Mucosa of rectum (tissue), 2 donors: ENCODE measurements around the gene USO1.
"Not testable (repeated sequence)": the region's sequence is repeated elsewhere in the genome, so short reads cannot be mapped to it uniquely, and the experiment has no call there.

ENCODE experiments used
- H3K27ac ChIP-seq, 2 donors: one replicate each; pipeline ENCODE4 v1.7.0; 2013; ENCODE audit warnings: inconsistent platforms in 2 of 2, low read depth in 2 of 2, low read length in 2 of 2
- H3K27me3 ChIP-seq, 2 donors: one replicate each; pipeline ENCODE4 v1.7.0; 2013; ENCODE audit warnings: low read length in 2 of 2; ENCODE audit not compliant: control insufficient read depth in 2 of 2, insufficient read depth in 2 of 2
- H3K36me3 ChIP-seq, 2 donors: one replicate each; pipeline ENCODE4 v1.7.0; 2013; ENCODE audit warnings: low read length in 2 of 2; ENCODE audit not compliant: control insufficient read depth in 2 of 2, insufficient read depth in 2 of 2
- H3K4me1 ChIP-seq, 2 donors: one replicate each; pipeline ENCODE4 v1.7.0; 2013; ENCODE audit warnings: low read length in 2 of 2, mild to moderate bottlenecking in 1 of 2; ENCODE audit not compliant: control insufficient read depth in 2 of 2, insufficient read depth in 2 of 2
- H3K4me3 ChIP-seq, 2 donors: one replicate each; pipeline ENCODE4 v1.7.0; 2013; ENCODE audit warnings: low read length in 2 of 2
- H3K9ac ChIP-seq, 2 donors: one replicate each; pipeline ENCODE4 v1.7.0; 2013; ENCODE audit warnings: low read length in 2 of 2, low read depth in 1 of 2, mild to moderate bottlenecking in 1 of 2
- H3K9me3 ChIP-seq, 2 donors: one replicate each; pipeline ENCODE4 v1.7.0; 2013; ENCODE audit warnings: low read length in 2 of 2; ENCODE audit not compliant: control insufficient read depth in 2 of 2
- donor health status: healthy.
- donor health status: Normal muscosa, but diverticular disease.

Gene USO1

GRCh38 chr4:75800972-75801371 lies 76.6 kb downstream of the USO1 start:
- H3K4me3 ChIP-seq = no peak overlapping the region
- H3K36me3 ChIP-seq = peaks cover 13 to 43% of the 10 kb centered on the region in 2 donors
- no peaks in the 10 kb centered on the region for H3K27me3 ChIP-seq
- H3K9me3 ChIP-seq = no peaks in the 10 kb centered on the region
- H3K9ac ChIP-seq = no peak overlapping the region
- H3K4me1 ChIP-seq = no peaks in the 10 kb centered on the region
- H3K27ac ChIP-seq = no peak overlapping the region

DNA sequence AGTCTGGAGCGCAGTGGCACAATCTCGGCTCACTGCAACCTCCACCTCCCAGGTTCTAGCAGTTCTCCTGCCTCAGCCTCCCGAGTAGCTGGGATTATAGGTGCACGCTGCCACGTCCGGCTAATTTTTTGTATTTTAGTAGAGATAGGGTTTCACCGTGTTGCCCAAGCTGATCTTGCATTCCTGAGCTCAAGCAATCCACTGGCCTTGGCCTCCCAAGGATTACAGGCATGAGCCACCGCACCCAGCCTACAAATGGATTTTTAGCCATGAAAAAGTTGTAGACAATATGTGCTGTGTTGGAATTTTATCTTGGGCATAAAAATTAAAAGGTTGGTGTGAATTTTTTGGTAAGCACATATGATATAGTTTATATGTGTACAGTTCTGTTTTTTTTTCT lies 81.7 kb downstream of the USO1 start:
- not testable (repeated sequence) for H3K27me3 ChIP-seq, H3K9ac ChIP-seq, H3K4me1 ChIP-seq, H3K9me3 ChIP-seq, H3K27ac ChIP-seq, H3K4me3 ChIP-seq
- H3K36me3 ChIP-seq = peaks cover 37 to 65% of the 10 kb centered on the region in 2 donors

DNA sequence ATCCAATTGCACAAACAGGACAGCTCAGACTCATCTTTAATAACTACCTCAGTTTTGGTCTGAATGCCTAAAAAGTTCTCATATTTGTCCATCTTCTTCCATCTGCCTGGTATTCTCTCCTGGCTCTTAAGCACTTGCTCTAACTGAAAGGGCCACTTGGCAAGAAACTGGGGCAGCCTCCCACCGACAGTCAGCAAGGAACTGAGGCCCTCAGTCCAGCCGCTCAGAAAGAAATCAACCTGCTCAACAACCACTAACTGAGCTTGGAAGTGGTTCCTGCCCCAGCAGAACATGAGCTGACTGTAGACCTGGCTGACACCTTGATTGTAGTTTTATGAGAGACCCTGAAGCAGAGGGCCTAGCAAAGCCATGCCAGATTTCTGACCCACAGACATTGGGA lies 93.5 kb downstream of the USO1 start:
- Histone ChIP-seq H3K27ac (no peak overlapping the region), H3K4me3 (no peak overlapping the region), H3K9me3 (no peaks in the 10 kb centered on the region), H3K27me3 (no peaks in the 10 kb centered on the region), H3K4me1 (no peaks in the 10 kb centered on the region), H3K9ac (no peak overlapping the region), H3K36me3 (peaks cover 22 to 23% of the 10 kb centered on the region in 2 donors)

GRCh38 chr4:75819121-75819520 lies 94.7 kb downstream of the USO1 start:
- Histone ChIP-seq H3K27me3 (no peaks in the 10 kb centered on the region), H3K9ac (no peak overlapping the region), H3K36me3 (peaks cover 11 to 15% of the 10 kb centered on the region in 2 donors), H3K27ac (no peak overlapping the region), H3K4me3 (no peak overlapping the region), H3K9me3 (no peaks in the 10 kb centered on the region), H3K4me1 (no peaks in the 10 kb centered on the region)

- no peak overlapping the region for H3K9ac ChIP-seq
- no peak overlapping the region for H3K27ac ChIP-seq
- H3K27me3 ChIP-seq = no peaks in the 10 kb centered on the region
- no peaks in the 10 kb centered on the region for H3K9me3 ChIP-seq
- H3K36me3 ChIP-seq = peaks cover 2 to 5% of the 10 kb centered on the region in 2 donors
- H3K4me1 ChIP-seq = no peaks in the 10 kb centered on the region
- H3K4me3 ChIP-seq = no peak overlapping the region
Observed at GRCh38 chr4:75820197-75820596, 95.8 kb downstream of the USO1 start.

DNA sequence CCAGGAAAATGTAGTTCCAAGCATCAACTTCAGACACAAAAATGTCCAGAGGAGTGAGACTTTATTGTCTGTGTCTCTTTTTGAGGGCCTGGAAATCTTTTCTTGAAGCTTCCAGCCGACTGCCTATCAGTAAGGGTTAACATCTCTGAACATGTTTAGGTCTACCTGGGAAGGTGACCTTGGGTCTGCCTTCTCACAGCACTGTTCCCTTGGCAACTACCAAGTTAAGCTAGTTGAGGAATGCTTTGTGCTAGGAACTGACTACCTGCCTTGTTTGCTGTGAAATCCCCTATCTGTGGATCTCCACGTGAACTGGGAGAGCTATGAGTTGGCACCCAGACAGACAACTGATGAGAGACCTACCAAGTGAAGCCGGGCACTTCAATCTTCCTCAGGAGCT lies 96.3 kb downstream of the USO1 start:
- Histone ChIP-seq H3K4me1 (no peaks in the 10 kb centered on the region), H3K27me3 (no peaks in the 10 kb centered on the region), H3K9ac (no peak overlapping the region), H3K27ac (no peak overlapping the region), H3K4me3 (no peak overlapping the region), H3K9me3 (no peaks in the 10 kb centered on the region), H3K36me3 (no peaks in the 10 kb centered on the region)

DNA sequence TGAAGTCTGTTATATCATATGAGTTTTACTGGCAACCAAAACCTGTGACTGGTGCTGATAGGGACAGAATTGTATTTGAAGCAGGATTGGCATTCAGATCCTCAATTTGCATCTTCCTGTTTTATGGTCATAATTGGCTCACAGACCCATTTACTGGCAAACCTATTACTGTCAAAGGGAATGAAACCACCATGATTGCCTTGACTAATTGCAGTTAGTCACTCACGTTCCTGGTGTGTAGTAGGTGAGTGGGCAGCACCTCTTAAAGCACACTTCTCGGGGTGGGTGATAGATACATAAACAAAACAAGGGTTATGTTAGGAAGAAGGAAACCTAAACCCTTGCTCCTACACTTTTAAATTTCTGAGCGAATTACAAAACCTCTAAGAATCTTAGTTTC lies 96.8 kb downstream of the USO1 start:
- H3K27ac ChIP-seq = no peak overlapping the region
- no peaks in the 10 kb centered on the region for H3K4me1 ChIP-seq
- no peaks in the 10 kb centered on the region for H3K9me3 ChIP-seq

DNA sequence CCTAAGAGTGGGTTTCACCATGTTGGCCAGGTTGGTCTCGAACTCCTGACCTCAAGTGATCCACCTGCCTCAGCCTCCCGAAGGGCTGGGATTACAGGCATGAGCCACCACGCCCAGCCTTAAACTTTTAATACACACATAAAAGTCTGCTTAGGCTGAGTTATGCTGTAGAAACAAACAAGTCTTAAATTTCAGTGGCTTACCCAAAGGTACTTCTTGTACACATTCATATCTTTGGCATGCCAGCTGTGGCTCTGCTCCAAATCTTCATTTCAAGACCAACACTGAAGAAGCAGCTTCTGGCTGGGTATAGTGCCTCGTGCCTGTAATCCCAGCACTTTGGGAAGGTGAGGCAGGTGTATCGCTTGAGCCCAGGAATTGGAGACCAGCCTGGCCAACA lies 97.6 kb downstream of the USO1 start:
- no peak overlapping the region for H3K4me3 ChIP-seq
- no peaks in the 10 kb centered on the region for H3K36me3 ChIP-seq
- no peaks in the 10 kb centered on the region for H3K27me3 ChIP-seq
- no peak overlapping the region for H3K27ac ChIP-seq
- H3K4me1 ChIP-seq = no peaks in the 10 kb centered on the region
- H3K9ac ChIP-seq = no peak overlapping the region
- H3K9me3 ChIP-seq = no peaks in the 10 kb centered on the region

More for the DNA sequence above, 96.8 kb downstream of the USO1 start:
- H3K9ac ChIP-seq = no peak overlapping the region
- H3K4me3 ChIP-seq = no peak overlapping the region
- H3K36me3 ChIP-seq = no peaks in the 10 kb centered on the region
- no peaks in the 10 kb centered on the region for H3K27me3 ChIP-seq

- no peak overlapping the region for H3K9ac ChIP-seq
- H3K27me3 ChIP-seq = no peaks in the 10 kb centered on the region
- H3K4me1 ChIP-seq = no peaks in the 10 kb centered on the region
- H3K9me3 ChIP-seq = no peaks in the 10 kb centered on the region
- H3K36me3 ChIP-seq = no peaks in the 10 kb centered on the region
- H3K4me3 ChIP-seq = no peak overlapping the region
- no peak overlapping the region for H3K27ac ChIP-seq
Observed at GRCh38 chr4:75822416-75822815, 98.0 kb downstream of the USO1 start.

DNA sequence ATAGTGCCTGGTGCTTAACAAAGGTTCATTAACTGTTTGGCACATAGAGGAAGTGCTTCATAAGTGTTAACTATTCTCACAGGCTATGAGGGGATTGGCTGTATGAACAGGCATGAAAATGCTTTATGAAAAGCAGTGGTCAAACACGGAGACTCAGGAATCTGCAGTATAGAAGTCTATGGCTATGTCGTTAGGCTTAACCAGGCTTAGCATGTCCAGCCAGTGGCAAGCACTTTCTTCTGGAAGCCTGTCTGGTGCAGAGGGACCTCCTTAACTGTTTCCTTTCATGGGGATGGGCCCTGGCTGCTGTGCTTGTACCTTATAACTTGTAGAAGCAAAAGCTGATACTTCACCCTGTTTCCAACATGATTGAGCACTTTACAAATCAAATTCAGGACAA lies 99.4 kb downstream of the USO1 start:
- no peak overlapping the region for H3K27ac ChIP-seq
- H3K9ac ChIP-seq = no peak overlapping the region
- no peaks in the 10 kb centered on the region for H3K9me3 ChIP-seq
- H3K4me3 ChIP-seq = no peak overlapping the region
- H3K36me3 ChIP-seq = no peaks in the 10 kb centered on the region
- no peaks in the 10 kb centered on the region for H3K4me1 ChIP-seq
- no peaks in the 10 kb centered on the region for H3K27me3 ChIP-seq

DNA sequence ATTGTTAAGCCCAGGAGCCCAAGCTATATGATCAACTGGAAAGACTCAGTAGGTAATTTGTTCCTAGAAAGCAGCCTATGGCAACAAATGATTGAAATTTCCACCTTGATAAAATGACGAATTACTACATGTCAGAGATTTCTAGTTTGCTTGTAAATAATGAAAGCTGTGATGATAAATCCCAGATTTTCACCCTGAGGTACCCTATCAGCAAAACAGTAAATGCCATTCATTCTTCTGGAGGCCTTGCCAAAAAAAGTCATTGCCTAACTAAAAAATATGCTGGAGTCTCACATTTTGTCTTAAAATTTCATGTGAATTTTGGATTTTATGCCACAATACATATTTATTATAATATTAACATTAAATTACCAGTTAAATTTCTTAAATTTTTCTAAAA lies 106.5 kb downstream of the USO1 start:
- Histone ChIP-seq H3K9me3 (no peaks in the 10 kb centered on the region), H3K27ac (no peak overlapping the region), H3K4me1 (no peaks in the 10 kb centered on the region), H3K4me3 (no peak overlapping the region), H3K36me3 (no peaks in the 10 kb centered on the region), H3K9ac (no peak overlapping the region), H3K27me3 (no peaks in the 10 kb centered on the region)
